ENCODE data around the gene MLXIP.
A peak's percentile ranks its signal among the peaks of the same experiment; 100 is the strongest.

- TF ChIP-seq POLR2A (IDR thresholded peaks at IDR 0.05) (no peak), CTCF (IDR thresholded peaks at IDR 0.05) (peak in 2 of 6 experiments; percentile 6)
These were observed 38.4 kb downstream of the MLXIP start for GRCh38 chr12:122116707-122117535.
